OCI-LY3 (cell line): ENCODE data around the gene ATP5ME.

Source experiments
- H2AFZ ChIP-seq: fragments of 200-600, 300-600 bp; shearing (Covaris generic); 2 replicates; pipeline ENCODE4 v1.6.0; 2014; ENCODE audit warnings: antibody characterized with exemption, low read depth, low read length
- H3K27ac ChIP-seq: fragments of 200-600, 300-600 bp; sonication (generic); 2 replicates; pipeline ENCODE4 v1.5.1; 2014; ENCODE audit warnings: mild to moderate bottlenecking, low read length, moderate library complexity, mixed read lengths
- H3K27me3 ChIP-seq: fragments of 200-600, 300-600 bp; sonication (generic); 2 replicates; pipeline ENCODE4 v1.6.1; 2014; ENCODE audit warnings: low read depth, low read length, mixed read lengths
- H3K36me3 ChIP-seq: fragments of 200-600, 300-600 bp; sonication (generic); replicated peaks from 2 replicates; pipeline ENCODE3; 2014; ENCODE audit warnings: low read depth, low read length, mixed read lengths
- H3K4me1 ChIP-seq: fragments of 300-600, 200-600 bp; sonication (generic); 2 replicates; pipeline ENCODE4 v1.6.1; 2014; ENCODE audit warnings: low read length, mixed read lengths
- H3K4me2 ChIP-seq: fragments of 200-600, 300-600 bp; sonication (generic); 2 replicates; pipeline ENCODE4 v1.6.1; 2014; ENCODE audit warnings: low read length, mixed read lengths
- H3K4me3 ChIP-seq: fragments of 300-600, 200-600 bp; sonication (generic); 2 replicates; pipeline ENCODE4 v1.5.1; 2014; ENCODE audit warnings: antibody characterized with exemption, mild to moderate bottlenecking, low read length, moderate library complexity
- H3K79me2 ChIP-seq: fragments of 300-600, 200-600 bp; shearing (Covaris generic); 2 replicates; pipeline ENCODE4 v1.6.1; 2014; ENCODE audit warnings: mild to moderate bottlenecking, low read length, mixed read lengths
- H3K9ac ChIP-seq: fragments of 300-600, 200-600 bp; shearing (Covaris generic); 2 replicates; pipeline ENCODE4 v1.6.0; 2014; ENCODE audit warnings: mild to moderate bottlenecking, low read length, moderate library complexity
- H3K9me3 ChIP-seq: fragments of 200-600, 300-600 bp; shearing (Covaris generic); 2 replicates; pipeline ENCODE4 v1.6.1; 2014; ENCODE audit warnings: low read length, mixed read lengths; ENCODE audit not compliant: insufficient read depth
- H4K20me1 ChIP-seq: fragments of 200-600, 300-600 bp; sonication (generic); 2 replicates; pipeline ENCODE4 v1.6.1; 2016; ENCODE audit warnings: low read length, mixed read lengths; ENCODE audit not compliant: insufficient read depth
- CTCF ChIP-seq: fragments of 200-600, 300-600 bp; sonication (generic); IDR thresholded peaks from 2 replicates; pipeline ENCODE4 v1.5.1; 2014; ENCODE audit warnings: antibody characterized with exemption, low read length, low read depth
- EZH2phosphoT487 ChIP-seq: fragments of 200-600 bp; shearing (Covaris generic); IDR thresholded peaks from 2 replicates; pipeline ENCODE4 v1.6.1; 2018; ENCODE audit warnings: antibody characterized with exemption, mixed run types, low read depth

The ATP5ME gene

GRCh38 chr4:676871-677235 lies 2.8 kb upstream of the ATP5ME start:
- H3K9ac ChIP-seq, result peak overlapping the region; percentile 97; the same call in 1 of the 2 replicates
- TF ChIP-seq CTCF, result no peak
- TF ChIP-seq EZH2phosphoT487, result no peak
- H2AFZ ChIP-seq, result no peak overlapping the region
- no peaks in the 10 kb centered on the region for H3K27me3 ChIP-seq
- H3K36me3 ChIP-seq, result peaks cover 6% of the 10 kb centered on the region
- H3K4me3 ChIP-seq, result peak overlapping the region; percentile 94
- H3K27ac ChIP-seq, result peak overlapping the region; percentile 84
- peak overlapping the region; percentile 91 for H3K4me2 ChIP-seq
- no peaks in the 10 kb centered on the region for H4K20me1 ChIP-seq
- H3K79me2 ChIP-seq, result peaks cover 26% of the 10 kb centered on the region
- H3K9me3 ChIP-seq, result no peaks in the 10 kb centered on the region
- peaks cover 40% of the 10 kb centered on the region for H3K4me1 ChIP-seq

GRCh38 chr4:675980-676870 lies 2.1 kb upstream of the ATP5ME start:
- Histone ChIP-seq H3K9me3 (no peaks in the 10 kb centered on the region), H3K4me3 (peak overlapping the region; percentile 94), H3K9ac (peak overlapping the region; percentile 97), H2AFZ (no peak overlapping the region), H3K79me2 (peaks cover 26% of the 10 kb centered on the region), H3K27me3 (no peaks in the 10 kb centered on the region), H3K4me1 (peaks cover 40% of the 10 kb centered on the region), H3K36me3 (peaks cover 11% of the 10 kb centered on the region), H3K27ac (peak overlapping the region; percentile 84), H4K20me1 (no peaks in the 10 kb centered on the region), H3K4me2 (peak overlapping the region; percentile 91)
- TF ChIP-seq EZH2phosphoT487, result no peak

GRCh38 chr4:675036-675882 lies 1.2 kb upstream of the ATP5ME start:
- Histone ChIP-seq H3K27me3 (no peaks in the 10 kb centered on the region), H4K20me1 (no peaks in the 10 kb centered on the region), H2AFZ (no peak overlapping the region), H3K9ac (peak overlapping the region; percentile 97), H3K4me2 (peak overlapping the region; percentile 91), H3K4me3 (peak overlapping the region; percentile 94), H3K9me3 (no peaks in the 10 kb centered on the region), H3K4me1 (peaks cover 40% of the 10 kb centered on the region), H3K36me3 (peaks cover 15% of the 10 kb centered on the region), H3K79me2 (peaks cover 26% of the 10 kb centered on the region), H3K27ac (peak overlapping the region; percentile 84)
- no peak for TF ChIP-seq EZH2phosphoT487
- no peak for TF ChIP-seq CTCF

- H2AFZ ChIP-seq, result no peak overlapping the region
Observed at GRCh38 chr4:673349-674091, 556 bp downstream of the ATP5ME start.

More at GRCh38 chr4:673349-674091, 556 bp downstream of the ATP5ME start:
- peak overlapping the region; percentile 7; the same call in 1 of the 2 replicates for H3K27ac ChIP-seq
- H4K20me1 ChIP-seq, result no peaks in the 10 kb centered on the region
- TF ChIP-seq CTCF (no peak), EZH2phosphoT487 (no peak)
- peaks cover 40% of the 10 kb centered on the region for H3K4me1 ChIP-seq
- H3K4me3 ChIP-seq, result peak overlapping the region; percentile 90
- H3K4me2 ChIP-seq, result peak overlapping the region; percentile 97
- H3K36me3 ChIP-seq, result peaks cover 19% of the 10 kb centered on the region
- no peaks in the 10 kb centered on the region for H3K27me3 ChIP-seq
- H3K9ac ChIP-seq, result peak overlapping the region; percentile 68
- peaks cover 26% of the 10 kb centered on the region for H3K79me2 ChIP-seq
- H3K9me3 ChIP-seq, result no peaks in the 10 kb centered on the region
